ENCODE results near the gene RANBP10. TPM values are rescaled to one million over a fixed set of nuclear protein-coding genes. Genes with fewer than 3 reads are reported as not detected.

RANBP10 gene
- 13.4 TPM for total RNA-seq (2021; ENCODE audit: unreplicated experiment)
- 13.4 TPM for polyA plus RNA-seq (2012; ENCODE audit: insufficient read length)
- percentile 60 among the genes with signal in this experiment for Bru-seq, nascent RNA
- percentile 65 among the genes with signal in this experiment for BruChase-seq, experiment 1, labeled RNA remaining after a 2-hour chase
- BruChase-seq, experiment 2, labeled RNA remaining after a 6-hour chase: percentile 72 among the genes with signal in this experiment
- long read RNA-seq, full-length matches to known transcripts: 2 of 17 reads
- long read RNA-seq, partial matches to known transcripts: 11 of 17 reads
- long read RNA-seq, other reads (novel, unspliced or antisense): 4 of 17 reads

DNA sequence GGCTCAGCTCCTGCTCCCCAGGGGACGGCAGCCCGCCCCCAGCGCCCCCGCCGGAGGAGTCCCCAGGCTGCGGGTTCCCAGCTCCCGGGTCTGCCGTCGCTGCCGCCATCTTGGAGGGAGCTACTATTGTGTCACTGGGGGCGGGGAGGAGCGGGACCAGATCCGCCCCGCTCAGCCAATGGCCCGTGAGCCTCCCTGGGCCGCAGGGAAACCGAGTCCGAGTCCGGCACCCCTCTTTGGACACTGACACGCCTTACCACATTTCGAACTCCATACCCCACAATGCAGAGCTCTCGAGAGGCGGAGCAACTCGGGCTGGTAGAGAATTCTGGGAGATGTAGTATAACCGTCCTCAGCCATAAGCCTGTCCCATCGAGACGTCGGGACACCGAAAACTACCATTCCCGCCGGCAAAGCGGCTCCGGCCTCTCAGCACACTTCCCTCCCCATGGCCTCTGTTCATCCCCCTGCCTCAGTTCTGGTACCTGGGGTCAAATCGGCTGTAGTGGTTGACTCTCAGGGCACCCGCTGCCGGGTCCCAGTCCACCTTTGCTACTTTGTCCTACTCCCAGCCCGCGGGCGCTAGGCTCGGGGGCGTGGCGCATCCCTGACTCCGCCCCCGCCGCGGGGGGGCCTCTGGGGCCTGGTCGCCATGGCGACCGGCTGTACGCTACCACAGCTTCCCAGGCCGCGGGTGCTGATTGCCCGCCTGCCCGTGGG lies at the start of gene RANBP10, which contains the start of gene TSNAXIP1:
Gene RANBP10, minus strand, starts transcription at position 133 of the 720 bp plus-strand sequence. Its CDS starts 24 bp downstream, at position 109.
Gene TSNAXIP1, plus strand, starts transcription at position 462 of the 720 bp plus-strand sequence. CDS start 261 bp downstream, outside the sequence.
- intact Hi-C loops (cut with micrococcal nuclease; ENCODE audit: unreplicated experiment) (loop anchor here (10.0 kb wide), 1 partner anchor 132 kb away; no protein-coding TSS in a partner anchor), in situ Hi-C loops (cut with HindIII; ENCODE audit: low pct_unique_long_range_greater_than_20kb, low sequenced_read_pairs) (no loop called here)
- Histone ChIP-seq H3K36me3 (ENCODE audit: control insufficient read depth, insufficient read depth, low read length) (no peaks in the 10 kb centered on the region; the same call in 1 of the 2 replicates), H3K9me3 (ENCODE audit: control insufficient read depth, insufficient read depth, low read depth, low read length) (no peaks in the 10 kb centered on the region), H3K27me3 (ENCODE audit: control insufficient read depth, insufficient read depth, low read length) (no peaks in the 10 kb centered on the region), H3K4me3 (ENCODE audit: low read depth in 2 of 2, low read length in 2 of 2) (peak within 1 kb of the TSS; percentile 92 to 96), H3K4me1 (ENCODE audit: control insufficient read depth, insufficient read depth, low read length) (peaks cover 9% of the 10 kb centered on the region), H3K27ac (ENCODE audit: low read length) (peak within 1 kb of the TSS; percentile 85)
- ATAC-seq (peak; percentile 98), DNase-seq (ENCODE audit: low read depth, low spot score) (peak; percentile 95)
- BruUV-seq (replicated peaks): no TSS peak
- CTCF ChIA-PET: interaction anchor here (0.6 to 1.9 kb wide), 5 partner anchors 9 to 277 kb away, joined by 3 to 9 read pairs (median 3); no protein-coding TSS in a partner anchor
- POLR2A ChIA-PET: interaction anchor here (0.5 to 0.7 kb wide), 7 partner anchors 30 to 246 kb away, joined by 3 to 13 read pairs (median 3); no protein-coding TSS in a partner anchor
- TF ChIP-seq POLR2AphosphoS5 (IDR thresholded peaks at IDR 0.05; ENCODE audit: low read depth, low read length) (peak; percentile 82), SIN3A (IDR thresholded peaks at IDR 0.05; ENCODE audit: borderline replicate concordance, insufficient read depth, low read depth, low read length) (peak; percentile 88; the same call in 1 of the 2 replicates), TCF7L2 (IDR thresholded peaks at IDR 0.05; ENCODE audit: low read depth, low read length) (peak; percentile 63; the same call in 1 of the 2 replicates)
- TF ChIP-seq, protein P1, sequence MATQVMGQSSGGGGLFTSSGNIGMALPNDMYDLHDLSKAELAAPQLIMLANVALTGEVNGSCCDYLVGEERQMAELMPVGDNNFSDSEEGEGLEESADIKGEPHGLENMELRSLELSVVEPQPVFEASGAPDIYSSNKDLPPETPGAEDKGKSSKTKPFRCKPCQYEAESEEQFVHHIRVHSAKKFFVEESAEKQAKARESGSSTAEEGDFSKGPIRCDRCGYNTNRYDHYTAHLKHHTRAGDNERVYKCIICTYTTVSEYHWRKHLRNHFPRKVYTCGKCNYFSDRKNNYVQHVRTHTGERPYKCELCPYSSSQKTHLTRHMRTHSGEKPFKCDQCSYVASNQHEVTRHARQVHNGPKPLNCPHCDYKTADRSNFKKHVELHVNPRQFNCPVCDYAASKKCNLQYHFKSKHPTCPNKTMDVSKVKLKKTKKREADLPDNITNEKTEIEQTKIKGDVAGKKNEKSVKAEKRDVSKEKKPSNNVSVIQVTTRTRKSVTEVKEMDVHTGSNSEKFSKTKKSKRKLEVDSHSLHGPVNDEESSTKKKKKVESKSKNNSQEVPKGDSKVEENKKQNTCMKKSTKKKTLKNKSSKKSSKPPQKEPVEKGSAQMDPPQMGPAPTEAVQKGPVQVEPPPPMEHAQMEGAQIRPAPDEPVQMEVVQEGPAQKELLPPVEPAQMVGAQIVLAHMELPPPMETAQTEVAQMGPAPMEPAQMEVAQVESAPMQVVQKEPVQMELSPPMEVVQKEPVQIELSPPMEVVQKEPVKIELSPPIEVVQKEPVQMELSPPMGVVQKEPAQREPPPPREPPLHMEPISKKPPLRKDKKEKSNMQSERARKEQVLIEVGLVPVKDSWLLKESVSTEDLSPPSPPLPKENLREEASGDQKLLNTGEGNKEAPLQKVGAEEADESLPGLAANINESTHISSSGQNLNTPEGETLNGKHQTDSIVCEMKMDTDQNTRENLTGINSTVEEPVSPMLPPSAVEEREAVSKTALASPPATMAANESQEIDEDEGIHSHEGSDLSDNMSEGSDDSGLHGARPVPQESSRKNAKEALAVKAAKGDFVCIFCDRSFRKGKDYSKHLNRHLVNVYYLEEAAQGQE (IDR thresholded peaks at IDR 0.05; ENCODE audit: insufficient read depth in 1 of 2, low read depth in 2 of 2, low read length in 1 of 2): 0 out of 4 replicates have a peak, but pooled peaks of 1 of the 2 experiments have one; percentile 34
- TF ChIP-seq, protein P2, sequence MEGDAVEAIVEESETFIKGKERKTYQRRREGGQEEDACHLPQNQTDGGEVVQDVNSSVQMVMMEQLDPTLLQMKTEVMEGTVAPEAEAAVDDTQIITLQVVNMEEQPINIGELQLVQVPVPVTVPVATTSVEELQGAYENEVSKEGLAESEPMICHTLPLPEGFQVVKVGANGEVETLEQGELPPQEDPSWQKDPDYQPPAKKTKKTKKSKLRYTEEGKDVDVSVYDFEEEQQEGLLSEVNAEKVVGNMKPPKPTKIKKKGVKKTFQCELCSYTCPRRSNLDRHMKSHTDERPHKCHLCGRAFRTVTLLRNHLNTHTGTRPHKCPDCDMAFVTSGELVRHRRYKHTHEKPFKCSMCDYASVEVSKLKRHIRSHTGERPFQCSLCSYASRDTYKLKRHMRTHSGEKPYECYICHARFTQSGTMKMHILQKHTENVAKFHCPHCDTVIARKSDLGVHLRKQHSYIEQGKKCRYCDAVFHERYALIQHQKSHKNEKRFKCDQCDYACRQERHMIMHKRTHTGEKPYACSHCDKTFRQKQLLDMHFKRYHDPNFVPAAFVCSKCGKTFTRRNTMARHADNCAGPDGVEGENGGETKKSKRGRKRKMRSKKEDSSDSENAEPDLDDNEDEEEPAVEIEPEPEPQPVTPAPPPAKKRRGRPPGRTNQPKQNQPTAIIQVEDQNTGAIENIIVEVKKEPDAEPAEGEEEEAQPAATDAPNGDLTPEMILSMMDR (IDR thresholded peaks at IDR 0.05): no peak

DNA sequence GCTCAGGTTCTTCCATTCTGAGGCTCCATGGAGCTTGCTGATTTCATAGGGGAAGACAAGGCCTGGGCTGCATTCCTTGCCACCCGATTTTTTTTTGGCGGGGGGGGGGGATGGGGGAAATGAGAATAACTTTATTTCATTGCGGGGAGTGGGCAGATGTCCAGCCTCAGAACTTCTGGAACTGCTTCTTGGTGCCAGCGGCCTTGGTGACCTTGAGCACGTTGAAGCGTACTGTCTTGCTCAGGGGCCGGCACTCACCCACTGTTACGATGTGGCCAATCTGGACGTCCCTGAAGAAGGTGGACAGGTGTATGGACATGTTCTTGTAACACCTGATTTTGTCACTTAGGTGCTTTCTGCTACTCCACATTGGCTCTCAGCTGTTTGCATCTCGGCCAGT lies 49.4 kb upstream of the RANBP10 start:
- in situ Hi-C loops (cut with HindIII; ENCODE audit: low pct_unique_long_range_greater_than_20kb, low sequenced_read_pairs): no loop called here
- no peaks in the 10 kb centered on the region for H3K36me3 ChIP-seq (ENCODE audit: control insufficient read depth, insufficient read depth, low read length)

More for the DNA sequence above, 49.4 kb upstream of the RANBP10 start:
- H3K27me3 ChIP-seq (ENCODE audit: control insufficient read depth, insufficient read depth, low read length): no peaks in the 10 kb centered on the region
- intact Hi-C loops (cut with micrococcal nuclease; ENCODE audit: unreplicated experiment): no loop called here
- H3K9me3 ChIP-seq (ENCODE audit: control insufficient read depth, insufficient read depth, low read depth, low read length): no peaks in the 10 kb centered on the region
- POLR2A ChIA-PET: no interaction called here
- CTCF ChIA-PET: no interaction called here
- no TSS peak for BruUV-seq (replicated peaks)
- peaks cover 15% of the 10 kb centered on the region for H3K4me1 ChIP-seq (ENCODE audit: control insufficient read depth, insufficient read depth, low read length)
- no peak for TF ChIP-seq TCF7L2 (IDR thresholded peaks at IDR 0.05; ENCODE audit: low read depth, low read length)
- no peak for TF ChIP-seq SIN3A (IDR thresholded peaks at IDR 0.05; ENCODE audit: borderline replicate concordance, insufficient read depth, low read depth, low read length)
- H3K4me3 ChIP-seq (ENCODE audit: low read depth in 2 of 2, low read length in 2 of 2): no peak overlapping the region
- no peak overlapping the region for H3K27ac ChIP-seq (ENCODE audit: low read length)
- no peak for DNase-seq (ENCODE audit: low read depth, low spot score)
- no peak for ATAC-seq
